ENCODE results near the gene CALHM6. TPM values are rescaled to one million over a fixed set of nuclear protein-coding genes. Genes with fewer than 3 reads are reported as not detected.

Gene CALHM6
- total and polyA plus RNA-seq, 2 of the 8 experiments (the other 6 are each of a cell fraction or from before 2014, with no cell fraction given): 0.93 to 1.8 TPM

DNA sequence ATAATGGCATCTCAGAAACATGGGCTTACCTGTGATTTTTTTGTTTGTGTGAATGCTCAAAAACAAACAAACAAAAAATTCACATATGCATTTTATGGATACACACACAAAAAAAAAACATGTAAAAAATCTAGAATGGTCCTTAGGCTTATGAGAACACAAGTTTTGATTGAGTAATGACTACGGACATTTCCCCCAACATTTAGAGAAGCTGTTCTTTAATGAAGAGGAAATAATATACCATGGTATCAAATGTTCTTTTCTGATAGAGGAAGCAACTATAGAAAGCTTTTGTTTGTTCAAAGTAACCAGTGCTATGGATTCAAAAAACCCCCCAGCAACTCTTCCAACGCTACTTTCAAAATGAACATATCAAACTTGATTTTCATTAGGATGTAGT, 8.6 kb upstream of the CALHM6 start (continued):
- TF ChIP-seq, protein P1, sequence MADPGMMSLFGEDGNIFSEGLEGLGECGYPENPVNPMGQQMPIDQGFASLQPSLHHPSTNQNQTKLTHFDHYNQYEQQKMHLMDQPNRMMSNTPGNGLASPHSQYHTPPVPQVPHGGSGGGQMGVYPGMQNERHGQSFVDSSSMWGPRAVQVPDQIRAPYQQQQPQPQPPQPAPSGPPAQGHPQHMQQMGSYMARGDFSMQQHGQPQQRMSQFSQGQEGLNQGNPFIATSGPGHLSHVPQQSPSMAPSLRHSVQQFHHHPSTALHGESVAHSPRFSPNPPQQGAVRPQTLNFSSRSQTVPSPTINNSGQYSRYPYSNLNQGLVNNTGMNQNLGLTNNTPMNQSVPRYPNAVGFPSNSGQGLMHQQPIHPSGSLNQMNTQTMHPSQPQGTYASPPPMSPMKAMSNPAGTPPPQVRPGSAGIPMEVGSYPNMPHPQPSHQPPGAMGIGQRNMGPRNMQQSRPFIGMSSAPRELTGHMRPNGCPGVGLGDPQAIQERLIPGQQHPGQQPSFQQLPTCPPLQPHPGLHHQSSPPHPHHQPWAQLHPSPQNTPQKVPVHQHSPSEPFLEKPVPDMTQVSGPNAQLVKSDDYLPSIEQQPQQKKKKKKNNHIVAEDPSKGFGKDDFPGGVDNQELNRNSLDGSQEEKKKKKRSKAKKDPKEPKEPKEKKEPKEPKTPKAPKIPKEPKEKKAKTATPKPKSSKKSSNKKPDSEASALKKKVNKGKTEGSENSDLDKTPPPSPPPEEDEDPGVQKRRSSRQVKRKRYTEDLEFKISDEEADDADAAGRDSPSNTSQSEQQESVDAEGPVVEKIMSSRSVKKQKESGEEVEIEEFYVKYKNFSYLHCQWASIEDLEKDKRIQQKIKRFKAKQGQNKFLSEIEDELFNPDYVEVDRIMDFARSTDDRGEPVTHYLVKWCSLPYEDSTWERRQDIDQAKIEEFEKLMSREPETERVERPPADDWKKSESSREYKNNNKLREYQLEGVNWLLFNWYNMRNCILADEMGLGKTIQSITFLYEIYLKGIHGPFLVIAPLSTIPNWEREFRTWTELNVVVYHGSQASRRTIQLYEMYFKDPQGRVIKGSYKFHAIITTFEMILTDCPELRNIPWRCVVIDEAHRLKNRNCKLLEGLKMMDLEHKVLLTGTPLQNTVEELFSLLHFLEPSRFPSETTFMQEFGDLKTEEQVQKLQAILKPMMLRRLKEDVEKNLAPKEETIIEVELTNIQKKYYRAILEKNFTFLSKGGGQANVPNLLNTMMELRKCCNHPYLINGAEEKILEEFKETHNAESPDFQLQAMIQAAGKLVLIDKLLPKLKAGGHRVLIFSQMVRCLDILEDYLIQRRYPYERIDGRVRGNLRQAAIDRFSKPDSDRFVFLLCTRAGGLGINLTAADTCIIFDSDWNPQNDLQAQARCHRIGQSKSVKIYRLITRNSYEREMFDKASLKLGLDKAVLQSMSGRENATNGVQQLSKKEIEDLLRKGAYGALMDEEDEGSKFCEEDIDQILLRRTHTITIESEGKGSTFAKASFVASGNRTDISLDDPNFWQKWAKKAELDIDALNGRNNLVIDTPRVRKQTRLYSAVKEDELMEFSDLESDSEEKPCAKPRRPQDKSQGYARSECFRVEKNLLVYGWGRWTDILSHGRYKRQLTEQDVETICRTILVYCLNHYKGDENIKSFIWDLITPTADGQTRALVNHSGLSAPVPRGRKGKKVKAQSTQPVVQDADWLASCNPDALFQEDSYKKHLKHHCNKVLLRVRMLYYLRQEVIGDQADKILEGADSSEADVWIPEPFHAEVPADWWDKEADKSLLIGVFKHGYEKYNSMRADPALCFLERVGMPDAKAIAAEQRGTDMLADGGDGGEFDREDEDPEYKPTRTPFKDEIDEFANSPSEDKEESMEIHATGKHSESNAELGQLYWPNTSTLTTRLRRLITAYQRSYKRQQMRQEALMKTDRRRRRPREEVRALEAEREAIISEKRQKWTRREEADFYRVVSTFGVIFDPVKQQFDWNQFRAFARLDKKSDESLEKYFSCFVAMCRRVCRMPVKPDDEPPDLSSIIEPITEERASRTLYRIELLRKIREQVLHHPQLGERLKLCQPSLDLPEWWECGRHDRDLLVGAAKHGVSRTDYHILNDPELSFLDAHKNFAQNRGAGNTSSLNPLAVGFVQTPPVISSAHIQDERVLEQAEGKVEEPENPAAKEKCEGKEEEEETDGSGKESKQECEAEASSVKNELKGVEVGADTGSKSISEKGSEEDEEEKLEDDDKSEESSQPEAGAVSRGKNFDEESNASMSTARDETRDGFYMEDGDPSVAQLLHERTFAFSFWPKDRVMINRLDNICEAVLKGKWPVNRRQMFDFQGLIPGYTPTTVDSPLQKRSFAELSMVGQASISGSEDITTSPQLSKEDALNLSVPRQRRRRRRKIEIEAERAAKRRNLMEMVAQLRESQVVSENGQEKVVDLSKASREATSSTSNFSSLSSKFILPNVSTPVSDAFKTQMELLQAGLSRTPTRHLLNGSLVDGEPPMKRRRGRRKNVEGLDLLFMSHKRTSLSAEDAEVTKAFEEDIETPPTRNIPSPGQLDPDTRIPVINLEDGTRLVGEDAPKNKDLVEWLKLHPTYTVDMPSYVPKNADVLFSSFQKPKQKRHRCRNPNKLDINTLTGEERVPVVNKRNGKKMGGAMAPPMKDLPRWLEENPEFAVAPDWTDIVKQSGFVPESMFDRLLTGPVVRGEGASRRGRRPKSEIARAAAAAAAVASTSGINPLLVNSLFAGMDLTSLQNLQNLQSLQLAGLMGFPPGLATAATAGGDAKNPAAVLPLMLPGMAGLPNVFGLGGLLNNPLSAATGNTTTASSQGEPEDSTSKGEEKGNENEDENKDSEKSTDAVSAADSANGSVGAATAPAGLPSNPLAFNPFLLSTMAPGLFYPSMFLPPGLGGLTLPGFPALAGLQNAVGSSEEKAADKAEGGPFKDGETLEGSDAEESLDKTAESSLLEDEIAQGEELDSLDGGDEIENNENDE (IDR thresholded peaks at IDR 0.05; ENCODE audit: insufficient replicate concordance, low read length): no peak
- no peak for TF ChIP-seq BACH1 (IDR thresholded peaks at IDR 0.05; ENCODE audit: low read length)
- no peak for TF ChIP-seq HDAC2 (IDR thresholded peaks at IDR 0.05; ENCODE audit: borderline replicate concordance in 1 of 2, low read depth in 2 of 2, low read length in 2 of 2)
- no peak for TF ChIP-seq EP300 (IDR thresholded peaks at IDR 0.05; ENCODE audit: borderline replicate concordance in 1 of 2, low read depth in 2 of 2, low read length in 2 of 2)
- TF ChIP-seq SIN3A (conservative IDR thresholded peaks at IDR 0.05 in 1 of 2, IDR thresholded peaks at IDR 0.05 in 1 of 2; ENCODE audit: low read depth in 1 of 2, low read length in 2 of 2): no peak
- TF ChIP-seq CBX8 (IDR thresholded peaks at IDR 0.05; ENCODE audit: borderline replicate concordance, low read depth, low read length): no peak
- no peak for TF ChIP-seq FOSL1 (IDR thresholded peaks at IDR 0.05; ENCODE audit: insufficient read depth, low read depth, low read length)
- TF ChIP-seq, protein P2, sequence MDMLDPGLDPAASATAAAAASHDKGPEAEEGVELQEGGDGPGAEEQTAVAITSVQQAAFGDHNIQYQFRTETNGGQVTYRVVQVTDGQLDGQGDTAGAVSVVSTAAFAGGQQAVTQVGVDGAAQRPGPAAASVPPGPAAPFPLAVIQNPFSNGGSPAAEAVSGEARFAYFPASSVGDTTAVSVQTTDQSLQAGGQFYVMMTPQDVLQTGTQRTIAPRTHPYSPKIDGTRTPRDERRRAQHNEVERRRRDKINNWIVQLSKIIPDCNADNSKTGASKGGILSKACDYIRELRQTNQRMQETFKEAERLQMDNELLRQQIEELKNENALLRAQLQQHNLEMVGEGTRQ (IDR thresholded peaks at IDR 0.05; ENCODE audit: low read length): no peak
- TF ChIP-seq BCL11A (IDR thresholded peaks at IDR 0.05; ENCODE audit: low read depth in 2 of 2, low read length in 2 of 2): no peak
- TF ChIP-seq MAFK (IDR thresholded peaks at IDR 0.05; ENCODE audit: low read depth, low read length): no peak

Measured in H1 (cell line).